Measurements from ENCODE around the gene SMDT1. TPM values are rescaled to one million over a fixed set of nuclear protein-coding genes. Genes with fewer than 3 reads are reported as not detected.

SMDT1 gene
- total and polyA plus RNA-seq, 2 donors (not counting 3 experiments of a cell fraction or from before 2014, with no cell fraction given) = 61.2 to 74.2 TPM

DNA sequence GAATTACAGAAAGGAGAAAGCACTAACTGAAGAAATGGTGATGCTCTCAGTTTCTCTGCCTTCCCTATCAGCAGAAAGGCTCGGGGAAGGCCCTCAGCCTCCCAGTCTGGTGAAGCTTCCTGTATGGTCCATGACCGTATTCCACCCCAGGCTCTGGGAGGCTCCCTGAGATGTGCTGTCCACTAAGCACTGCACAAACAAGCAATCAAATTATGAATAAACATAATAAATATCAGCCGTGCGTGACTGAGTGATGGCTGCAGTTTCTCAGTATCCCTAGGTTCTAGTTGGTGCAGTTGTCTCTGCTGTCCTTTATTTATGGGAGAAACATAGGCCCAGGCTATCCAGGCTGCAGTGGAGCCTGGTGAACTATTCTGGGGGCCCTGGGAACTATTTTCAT lies 3.6 kb downstream of the SMDT1 start:
- no TSS peak for BruUV-seq (replicated peaks)
- Histone ChIP-seq H3K36me3 (ENCODE audit: control insufficient read depth in 2 of 2, extremely low read depth in 1 of 2, insufficient read depth in 2 of 2, low read length in 2 of 2) (peaks cover 16 to 19% of the 10 kb centered on the region in 2 experiments), H3K27me3 (ENCODE audit: control insufficient read depth in 2 of 2, insufficient read depth in 2 of 2, low read length in 2 of 2) (no peaks in the 10 kb centered on the region), H4K20me1 (replicated peaks; ENCODE audit: control insufficient read depth, extremely low read depth, insufficient read depth, low read length) (no peaks in the 10 kb centered on the region), H3K9me1 (replicated peaks; ENCODE audit: control insufficient read depth, extremely low read depth, insufficient read depth, low read length) (no peaks in the 10 kb centered on the region), H3K4me3 (replicated peaks in 1 of 3; ENCODE audit: insufficient read depth in 1 of 3, low read depth in 1 of 3, low read length in 3 of 3) (no peak overlapping the region), H3K9me3 (replicated peaks; ENCODE audit: control insufficient read depth, insufficient read depth, low read length) (no peaks in the 10 kb centered on the region), H3K4me2 (ENCODE audit: insufficient read depth, low read length) (no peak overlapping the region), H2AFZ (ENCODE audit: low read depth, low read length) (no peak overlapping the region), H3K79me2 (ENCODE audit: control insufficient read depth, insufficient read depth, low read length) (peaks cover 13% of the 10 kb centered on the region), H3K9ac (replicated peaks; ENCODE audit: extremely low read depth, insufficient read depth, low read length) (no peak overlapping the region), H3K4me1 (ENCODE audit: control insufficient read depth, extremely low read depth, insufficient read depth, low read length) (peaks cover 12% of the 10 kb centered on the region), H3K27ac (ENCODE audit: insufficient read depth, low read depth, low read length) (no peak overlapping the region)
- dilution Hi-C loops (cut with MboI; ENCODE audit: extremely low pct_ligation_motif_present, low sequenced_read_pairs) (no loop called here), intact Hi-C loops (cut with micrococcal nuclease) (no loop called here)
- TF ChIP-seq JUN (IDR thresholded peaks at IDR 0.05; ENCODE audit: borderline replicate concordance, insufficient read depth, insufficient read length, low read depth) (no peak), POLR2AphosphoS5 (IDR thresholded peaks at IDR 0.05; ENCODE audit: insufficient read depth, low read depth, low read length) (no peak), FOS (IDR thresholded peaks at IDR 0.05; ENCODE audit: borderline replicate concordance, insufficient read depth, low read length) (no peak), EZH2 (IDR thresholded peaks at IDR 0.05; ENCODE audit: borderline replicate concordance, low read depth, low read length, severe bottlenecking) (no peak), GATA2 (IDR thresholded peaks at IDR 0.05; ENCODE audit: insufficient read depth, insufficient read length, low read depth, low read length) (no peak), POLR2A (IDR thresholded peaks at IDR 0.05; ENCODE audit: low read depth, low read length) (no peak), MYC (IDR thresholded peaks at IDR 0.05; ENCODE audit: low read depth, low read length) (no peak)
- TF ChIP-seq, protein P1, sequence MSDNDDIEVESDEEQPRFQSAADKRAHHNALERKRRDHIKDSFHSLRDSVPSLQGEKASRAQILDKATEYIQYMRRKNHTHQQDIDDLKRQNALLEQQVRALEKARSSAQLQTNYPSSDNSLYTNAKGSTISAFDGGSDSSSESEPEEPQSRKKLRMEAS (IDR thresholded peaks at IDR 0.05; ENCODE audit: insufficient read depth, insufficient read length) = no peak
- TF ChIP-seq, protein P2, sequence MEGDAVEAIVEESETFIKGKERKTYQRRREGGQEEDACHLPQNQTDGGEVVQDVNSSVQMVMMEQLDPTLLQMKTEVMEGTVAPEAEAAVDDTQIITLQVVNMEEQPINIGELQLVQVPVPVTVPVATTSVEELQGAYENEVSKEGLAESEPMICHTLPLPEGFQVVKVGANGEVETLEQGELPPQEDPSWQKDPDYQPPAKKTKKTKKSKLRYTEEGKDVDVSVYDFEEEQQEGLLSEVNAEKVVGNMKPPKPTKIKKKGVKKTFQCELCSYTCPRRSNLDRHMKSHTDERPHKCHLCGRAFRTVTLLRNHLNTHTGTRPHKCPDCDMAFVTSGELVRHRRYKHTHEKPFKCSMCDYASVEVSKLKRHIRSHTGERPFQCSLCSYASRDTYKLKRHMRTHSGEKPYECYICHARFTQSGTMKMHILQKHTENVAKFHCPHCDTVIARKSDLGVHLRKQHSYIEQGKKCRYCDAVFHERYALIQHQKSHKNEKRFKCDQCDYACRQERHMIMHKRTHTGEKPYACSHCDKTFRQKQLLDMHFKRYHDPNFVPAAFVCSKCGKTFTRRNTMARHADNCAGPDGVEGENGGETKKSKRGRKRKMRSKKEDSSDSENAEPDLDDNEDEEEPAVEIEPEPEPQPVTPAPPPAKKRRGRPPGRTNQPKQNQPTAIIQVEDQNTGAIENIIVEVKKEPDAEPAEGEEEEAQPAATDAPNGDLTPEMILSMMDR (IDR thresholded peaks at IDR 0.05; ENCODE audit: extremely low read depth in 1 of 2, insufficient read depth in 1 of 2, low read depth in 1 of 2, low read length in 2 of 2) = no peak
- POLR2A ChIA-PET = no interaction called here
- DNase-seq (ENCODE audit: low read depth, low spot score) (no peak), FAIRE-seq (no peak)
- CTCF ChIA-PET = no interaction called here
